Epithelial cell of prostate (primary cell): Measurements from ENCODE around the gene RNF135.
"Not testable (repeated sequence)": the region's sequence is repeated elsewhere in the genome, so short reads cannot be mapped to it uniquely, and the experiment has no call there.

Source experiments
- DNase-seq: peaks from one replicate; pipeline ENCODE4 v3.0.0-alpha.2; 2011; ENCODE audit warnings: low read depth, low spot score
- H3K27ac ChIP-seq: fragments of 450-650 bp; 2 replicates; pipeline ENCODE4 v1.5.1; 2017; ENCODE audit warnings: mild to moderate bottlenecking

The RNF135 gene

GRCh38 chr17:30952638-30953393, 18.0 kb upstream of the RNF135 start:
- DNase-seq, result no peak

GRCh38 chr17:30954046-30954830, 16.6 kb upstream of the RNF135 start:
- DNase-seq, result no peak
- no peak overlapping the region for H3K27ac ChIP-seq

More at GRCh38 chr17:30952638-30953393, 18.0 kb upstream of the RNF135 start:
- H3K27ac ChIP-seq, result no peak overlapping the region

- no peak overlapping the region for H3K27ac ChIP-seq
- no peak for DNase-seq
These were observed 14.0 kb upstream of the RNF135 start for GRCh38 chr17:30956764-30957374.

- H3K27ac ChIP-seq, result no peak overlapping the region
- DNase-seq, result no peak
These were observed 13.1 kb upstream of the RNF135 start for GRCh38 chr17:30957741-30958140.

GRCh38 chr17:30958187-30958586, 12.7 kb upstream of the RNF135 start:
- no peak overlapping the region for H3K27ac ChIP-seq
- DNase-seq, result no peak

GRCh38 chr17:30961209-30962188, 9.3 kb upstream of the RNF135 start:
- H3K27ac ChIP-seq, result no peak overlapping the region
- no peak for DNase-seq

- not testable (repeated sequence) for H3K27ac ChIP-seq
These were observed 6.5 kb upstream of the RNF135 start for GRCh38 chr17:30964312-30964711.

GRCh38 chr17:30964876-30965275, 6.0 kb upstream of the RNF135 start:
- no peak for DNase-seq
- no peak overlapping the region for H3K27ac ChIP-seq

More at GRCh38 chr17:30964312-30964711, 6.5 kb upstream of the RNF135 start:
- not testable (repeated sequence) for DNase-seq

GRCh38 chr17:30965686-30966085, 5.2 kb upstream of the RNF135 start:
- no peak overlapping the region for H3K27ac ChIP-seq
- no peak for DNase-seq

GRCh38 chr17:30967911-30968310, 2.9 kb upstream of the RNF135 start:
- DNase-seq, H3K27ac ChIP-seq: not testable (repeated sequence)

GRCh38 chr17:30969989-30970830, 629 bp upstream of the RNF135 start:
- peak overlapping the region; percentile 95 for H3K27ac ChIP-seq
- DNase-seq, result no peak

- DNase-seq, result no peak
- H3K27ac ChIP-seq, result no peak overlapping the region
These were observed 4.4 kb downstream of the RNF135 start for GRCh38 chr17:30975042-30975820.

- DNase-seq, H3K27ac ChIP-seq: not testable (repeated sequence)
These were observed 9.1 kb downstream of the RNF135 start for GRCh38 chr17:30979919-30980318.

- DNase-seq, result no peak
- H3K27ac ChIP-seq, result no peak overlapping the region
These were observed 11.0 kb downstream of the RNF135 start for GRCh38 chr17:30981531-30982519.

GRCh38 chr17:30982855-30983254, 12.0 kb downstream of the RNF135 start:
- no peak for DNase-seq
- H3K27ac ChIP-seq, result no peak overlapping the region

GRCh38 chr17:30990458-30990857, 19.6 kb downstream of the RNF135 start:
- H3K27ac ChIP-seq, result no peak overlapping the region
- DNase-seq, result no peak

- DNase-seq, result no peak
- no peak overlapping the region for H3K27ac ChIP-seq
These were observed 21.7 kb downstream of the RNF135 start for GRCh38 chr17:30992551-30992950.
